WTC11 (cell line): Measurements from ENCODE around the gene TP63. TPM values are rescaled to one million over a fixed set of nuclear protein-coding genes. Genes with fewer than 3 reads are reported as not detected.

Experiments
- ATAC-seq: fragments of 200-7000 bp; cut with Tn5 transposase; 2 replicates; pipeline ENCODE4 v1.10.0; 2021; ENCODE audit warnings: mild to moderate bottlenecking, moderate library complexity
- CTCF ChIA-PET: fragments of 300-600 bp; sonication (Branson Sonifier 250); formaldehyde crosslinking; loops from one replicate; lab custom pipeline; 2021; ENCODE audit warnings: antibody characterized with exemption; lab: Charles Lee
- POLR2A ChIA-PET: fragments of 350-600 bp; sonication (Branson Sonifier 250); formaldehyde crosslinking; loops from one replicate; lab custom pipeline; 2021; ENCODE audit warnings: antibody characterized with exemption; lab: Charles Lee
- DNase-seq: peaks from one replicate; pipeline ENCODE4 v3.0.0; 2021; ENCODE audit warnings: low spot score
- H3K27ac Mint-ChIP-seq: 2 replicates; pipeline ENCODE4 v1.8.0; 2021; ENCODE audit warnings: mixed read lengths
- H3K27me3 Mint-ChIP-seq: 2 replicates; pipeline ENCODE4 v1.8.0; 2021; ENCODE audit warnings: low read depth, mild to moderate bottlenecking, moderate library complexity, mixed read lengths
- H3K36me3 Mint-ChIP-seq: 2 replicates; pipeline ENCODE4 v1.8.0; 2021; ENCODE audit warnings: mixed read lengths
- H3K4me1 Mint-ChIP-seq: 2 replicates; pipeline ENCODE4 v1.8.0; 2022; ENCODE audit warnings: mixed read lengths
- H3K4me3 Mint-ChIP-seq: 2 replicates; pipeline ENCODE4 v1.8.0; 2021; ENCODE audit warnings: mild to moderate bottlenecking, moderate library complexity, mixed read lengths
- H3K9me3 Mint-ChIP-seq: 2 replicates; pipeline ENCODE4 v1.8.0; 2021; ENCODE audit warnings: mixed read lengths
- GRHL2 ChIP-seq: fragments of 250-450 bp; sonication (Bioruptor Pico); IDR thresholded peaks from 2 replicates; pipeline ENCODE4 v1.8.0; 2022; ENCODE audit warnings: mild to moderate bottlenecking, moderate library complexity; ENCODE audit not compliant: insufficient replicate concordance, severe bottlenecking
- GTF2I ChIP-seq: fragments of 250-450 bp; sonication (Bioruptor Pico); conservative IDR thresholded peaks from 2 replicates; pipeline ENCODE4 v1.4.0; 2021; ENCODE audit warnings: mild to moderate bottlenecking
- HMGA2 ChIP-seq: fragments of 250-450 bp; sonication (Bioruptor Pico); IDR thresholded peaks from 2 replicates; pipeline ENCODE4 v1.4.0; 2021; ENCODE audit warnings: mild to moderate bottlenecking, moderate library complexity
- NFATC4 ChIP-seq: fragments of 250-450 bp; sonication (Bioruptor Pico); IDR thresholded peaks from 2 replicates; pipeline ENCODE4 v1.9.0; 2021; ENCODE audit warnings: mild to moderate bottlenecking
- PRRX2 ChIP-seq: fragments of 250-450 bp; sonication (Bioruptor Pico); IDR thresholded peaks from 2 replicates; pipeline ENCODE4 v1.8.0; 2021; ENCODE audit warnings: mild to moderate bottlenecking
- TEAD1 ChIP-seq: sonication (generic); formaldehyde crosslinking; IDR thresholded peaks from 2 replicates; pipeline ENCODE4 v1.8.0; 2022; ENCODE audit warnings: mild to moderate bottlenecking, missing genetic modification reagents
- ZBTB21 ChIP-seq: sonication (generic); formaldehyde crosslinking; IDR thresholded peaks from 2 replicates; pipeline ENCODE4 v1.8.1; 2023; ENCODE audit warnings: mild to moderate bottlenecking, missing genetic modification reagents, borderline replicate concordance
- ZNF671 ChIP-seq: fragments of 250-450 bp; sonication (Bioruptor Pico); IDR thresholded peaks from 2 replicates; pipeline ENCODE4 v1.8.0; 2021; ENCODE audit warnings: mild to moderate bottlenecking
- total RNA-seq: library from RNA; stranded (reverse); gene quantifications from 3 replicates; pipeline ENCODE4 v1.2.3, GENCODE V29; 2021
- TF ChIP-seq, protein P1 (sequence below): sonication (generic); formaldehyde crosslinking; IDR thresholded peaks from 2 replicates; pipeline ENCODE4 v1.8.0; 2022; ENCODE audit warnings: mild to moderate bottlenecking, missing genetic modification reagents
- TF ChIP-seq, protein P2 (sequence below): fragments of 250-450 bp; sonication (Bioruptor Pico); IDR thresholded peaks from 2 replicates; pipeline ENCODE4 v2.1.2; 2022; ENCODE audit warnings: mild to moderate bottlenecking, moderate library complexity
- TF ChIP-seq, protein P3 (sequence below): sonication (generic); formaldehyde crosslinking; IDR thresholded peaks from 2 replicates; pipeline ENCODE4 v1.8.1; 2023; ENCODE audit warnings: mild to moderate bottlenecking, missing genetic modification reagents
- TF ChIP-seq, protein P4 (sequence below): sonication (generic); formaldehyde crosslinking; IDR thresholded peaks from 2 replicates; pipeline ENCODE4 v1.8.0; 2023; ENCODE audit warnings: mild to moderate bottlenecking, missing genetic modification reagents
- TF ChIP-seq, protein P5 (sequence below): sonication (generic); formaldehyde crosslinking; IDR thresholded peaks from 2 replicates; pipeline ENCODE4 v1.8.1; 2022; ENCODE audit warnings: low read depth, mild to moderate bottlenecking, moderate library complexity, missing genetic modification reagents, borderline replicate concordance
- TF ChIP-seq, protein P6 (sequence below): fragments of 250-450 bp; sonication (Bioruptor Pico); conservative IDR thresholded peaks from 2 replicates; pipeline ENCODE4 v1.9.0; 2021; ENCODE audit warnings: mild to moderate bottlenecking
- TF ChIP-seq, protein P7 (sequence below): sonication (generic); formaldehyde crosslinking; IDR thresholded peaks from 2 replicates; pipeline ENCODE4 v1.8.1; 2023; ENCODE audit warnings: mild to moderate bottlenecking, moderate library complexity, missing genetic modification reagents

TP63 gene
- total RNA-seq, 1 experiment from 2014 or later: 0.09 TPM

DNA sequence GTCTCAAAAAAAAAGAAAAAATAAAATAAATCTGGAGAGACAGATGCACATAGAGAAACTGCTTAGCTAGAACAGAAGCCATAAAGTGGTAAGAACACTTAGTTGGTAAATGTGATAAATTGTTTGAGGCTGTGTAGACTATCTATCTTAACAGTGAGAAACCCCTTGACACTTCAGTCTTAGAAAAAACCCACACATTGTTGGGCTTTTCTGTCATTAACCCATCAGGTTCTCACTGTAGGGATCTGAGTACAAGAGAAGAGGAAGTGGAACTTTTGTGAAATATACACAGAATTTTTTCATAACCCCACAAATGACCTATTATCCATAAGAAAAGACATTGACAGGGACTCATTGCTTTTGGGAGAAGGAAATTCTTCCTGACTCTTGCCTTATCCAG lies 24.4 kb downstream of the TP63 start (continued):
- TF ChIP-seq, protein P1, sequence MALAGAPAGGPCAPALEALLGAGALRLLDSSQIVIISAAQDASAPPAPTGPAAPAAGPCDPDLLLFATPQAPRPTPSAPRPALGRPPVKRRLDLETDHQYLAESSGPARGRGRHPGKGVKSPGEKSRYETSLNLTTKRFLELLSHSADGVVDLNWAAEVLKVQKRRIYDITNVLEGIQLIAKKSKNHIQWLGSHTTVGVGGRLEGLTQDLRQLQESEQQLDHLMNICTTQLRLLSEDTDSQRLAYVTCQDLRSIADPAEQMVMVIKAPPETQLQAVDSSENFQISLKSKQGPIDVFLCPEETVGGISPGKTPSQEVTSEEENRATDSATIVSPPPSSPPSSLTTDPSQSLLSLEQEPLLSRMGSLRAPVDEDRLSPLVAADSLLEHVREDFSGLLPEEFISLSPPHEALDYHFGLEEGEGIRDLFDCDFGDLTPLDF (CRISPR knock-in tag): no peak
- TF ChIP-seq, protein P2, sequence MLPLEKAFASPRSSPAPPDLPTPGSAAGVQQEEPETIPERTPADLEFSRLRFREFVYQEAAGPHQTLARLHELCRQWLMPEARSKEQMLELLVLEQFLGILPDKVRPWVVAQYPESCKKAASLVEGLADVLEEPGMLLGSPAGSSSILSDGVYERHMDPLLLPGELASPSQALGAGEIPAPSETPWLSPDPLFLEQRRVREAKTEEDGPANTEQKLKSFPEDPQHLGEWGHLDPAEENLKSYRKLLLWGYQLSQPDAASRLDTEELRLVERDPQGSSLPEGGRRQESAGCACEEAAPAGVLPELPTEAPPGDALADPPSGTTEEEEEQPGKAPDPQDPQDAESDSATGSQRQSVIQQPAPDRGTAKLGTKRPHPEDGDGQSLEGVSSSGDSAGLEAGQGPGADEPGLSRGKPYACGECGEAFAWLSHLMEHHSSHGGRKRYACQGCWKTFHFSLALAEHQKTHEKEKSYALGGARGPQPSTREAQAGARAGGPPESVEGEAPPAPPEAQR (CRISPR knock-in tag): no peak
- TF ChIP-seq, protein P3, sequence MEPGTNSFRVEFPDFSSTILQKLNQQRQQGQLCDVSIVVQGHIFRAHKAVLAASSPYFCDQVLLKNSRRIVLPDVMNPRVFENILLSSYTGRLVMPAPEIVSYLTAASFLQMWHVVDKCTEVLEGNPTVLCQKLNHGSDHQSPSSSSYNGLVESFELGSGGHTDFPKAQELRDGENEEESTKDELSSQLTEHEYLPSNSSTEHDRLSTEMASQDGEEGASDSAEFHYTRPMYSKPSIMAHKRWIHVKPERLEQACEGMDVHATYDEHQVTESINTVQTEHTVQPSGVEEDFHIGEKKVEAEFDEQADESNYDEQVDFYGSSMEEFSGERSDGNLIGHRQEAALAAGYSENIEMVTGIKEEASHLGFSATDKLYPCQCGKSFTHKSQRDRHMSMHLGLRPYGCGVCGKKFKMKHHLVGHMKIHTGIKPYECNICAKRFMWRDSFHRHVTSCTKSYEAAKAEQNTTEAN (CRISPR knock-in tag): no peak
- TF ChIP-seq, all 79 proteins: peak for 0

DNA sequence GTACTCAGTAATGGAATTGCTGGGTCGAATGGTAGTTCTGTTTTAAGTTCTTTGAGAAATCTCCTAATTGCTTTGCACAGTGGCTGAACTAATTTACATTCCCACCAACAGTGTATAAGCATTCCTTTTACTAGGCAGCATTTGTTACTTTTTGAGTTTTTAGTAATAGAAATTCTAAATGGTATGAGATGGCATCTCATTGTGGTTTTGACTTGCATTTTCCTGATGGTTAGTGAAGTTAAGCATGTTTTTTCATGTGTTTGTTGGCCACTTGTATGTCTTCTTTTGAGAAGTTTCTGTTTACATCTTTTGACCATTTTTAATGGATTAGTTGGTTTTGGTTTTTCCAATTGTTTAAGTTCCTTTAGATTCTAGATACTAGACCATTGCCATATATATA lies 28.4 kb downstream of the TP63 start:
- CTCF ChIA-PET: no interaction called here
- no peak overlapping the region for H3K27ac Mint-ChIP-seq
- H3K9me3 Mint-ChIP-seq: peaks cover 31% of the 10 kb centered on the region
- POLR2A ChIA-PET: no interaction called here
- ATAC-seq (no peak), DNase-seq (no peak)
- no peak for TF ChIP-seq ZNF671 (CRISPR knock-in tag)
- TF ChIP-seq HMGA2 (CRISPR knock-in tag): no peak
- no peak for TF ChIP-seq NFATC4 (CRISPR knock-in tag)
- TF ChIP-seq TEAD1 (CRISPR knock-in tag): no peak
- TF ChIP-seq GTF2I (CRISPR knock-in tag): no peak
- no peak for TF ChIP-seq GRHL2 (CRISPR knock-in tag)
- TF ChIP-seq PRRX2 (CRISPR knock-in tag): no peak
- TF ChIP-seq, protein P4, sequence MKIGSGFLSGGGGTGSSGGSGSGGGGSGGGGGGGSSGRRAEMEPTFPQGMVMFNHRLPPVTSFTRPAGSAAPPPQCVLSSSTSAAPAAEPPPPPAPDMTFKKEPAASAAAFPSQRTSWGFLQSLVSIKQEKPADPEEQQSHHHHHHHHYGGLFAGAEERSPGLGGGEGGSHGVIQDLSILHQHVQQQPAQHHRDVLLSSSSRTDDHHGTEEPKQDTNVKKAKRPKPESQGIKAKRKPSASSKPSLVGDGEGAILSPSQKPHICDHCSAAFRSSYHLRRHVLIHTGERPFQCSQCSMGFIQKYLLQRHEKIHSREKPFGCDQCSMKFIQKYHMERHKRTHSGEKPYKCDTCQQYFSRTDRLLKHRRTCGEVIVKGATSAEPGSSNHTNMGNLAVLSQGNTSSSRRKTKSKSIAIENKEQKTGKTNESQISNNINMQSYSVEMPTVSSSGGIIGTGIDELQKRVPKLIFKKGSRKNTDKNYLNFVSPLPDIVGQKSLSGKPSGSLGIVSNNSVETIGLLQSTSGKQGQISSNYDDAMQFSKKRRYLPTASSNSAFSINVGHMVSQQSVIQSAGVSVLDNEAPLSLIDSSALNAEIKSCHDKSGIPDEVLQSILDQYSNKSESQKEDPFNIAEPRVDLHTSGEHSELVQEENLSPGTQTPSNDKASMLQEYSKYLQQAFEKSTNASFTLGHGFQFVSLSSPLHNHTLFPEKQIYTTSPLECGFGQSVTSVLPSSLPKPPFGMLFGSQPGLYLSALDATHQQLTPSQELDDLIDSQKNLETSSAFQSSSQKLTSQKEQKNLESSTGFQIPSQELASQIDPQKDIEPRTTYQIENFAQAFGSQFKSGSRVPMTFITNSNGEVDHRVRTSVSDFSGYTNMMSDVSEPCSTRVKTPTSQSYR: no peak
- TF ChIP-seq, protein P5, sequence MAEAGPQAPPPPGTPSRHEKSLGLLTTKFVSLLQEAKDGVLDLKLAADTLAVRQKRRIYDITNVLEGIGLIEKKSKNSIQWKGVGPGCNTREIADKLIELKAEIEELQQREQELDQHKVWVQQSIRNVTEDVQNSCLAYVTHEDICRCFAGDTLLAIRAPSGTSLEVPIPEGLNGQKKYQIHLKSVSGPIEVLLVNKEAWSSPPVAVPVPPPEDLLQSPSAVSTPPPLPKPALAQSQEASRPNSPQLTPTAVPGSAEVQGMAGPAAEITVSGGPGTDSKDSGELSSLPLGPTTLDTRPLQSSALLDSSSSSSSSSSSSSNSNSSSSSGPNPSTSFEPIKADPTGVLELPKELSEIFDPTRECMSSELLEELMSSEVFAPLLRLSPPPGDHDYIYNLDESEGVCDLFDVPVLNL (CRISPR knock-in tag): no peak
- TF ChIP-seq, protein P6, sequence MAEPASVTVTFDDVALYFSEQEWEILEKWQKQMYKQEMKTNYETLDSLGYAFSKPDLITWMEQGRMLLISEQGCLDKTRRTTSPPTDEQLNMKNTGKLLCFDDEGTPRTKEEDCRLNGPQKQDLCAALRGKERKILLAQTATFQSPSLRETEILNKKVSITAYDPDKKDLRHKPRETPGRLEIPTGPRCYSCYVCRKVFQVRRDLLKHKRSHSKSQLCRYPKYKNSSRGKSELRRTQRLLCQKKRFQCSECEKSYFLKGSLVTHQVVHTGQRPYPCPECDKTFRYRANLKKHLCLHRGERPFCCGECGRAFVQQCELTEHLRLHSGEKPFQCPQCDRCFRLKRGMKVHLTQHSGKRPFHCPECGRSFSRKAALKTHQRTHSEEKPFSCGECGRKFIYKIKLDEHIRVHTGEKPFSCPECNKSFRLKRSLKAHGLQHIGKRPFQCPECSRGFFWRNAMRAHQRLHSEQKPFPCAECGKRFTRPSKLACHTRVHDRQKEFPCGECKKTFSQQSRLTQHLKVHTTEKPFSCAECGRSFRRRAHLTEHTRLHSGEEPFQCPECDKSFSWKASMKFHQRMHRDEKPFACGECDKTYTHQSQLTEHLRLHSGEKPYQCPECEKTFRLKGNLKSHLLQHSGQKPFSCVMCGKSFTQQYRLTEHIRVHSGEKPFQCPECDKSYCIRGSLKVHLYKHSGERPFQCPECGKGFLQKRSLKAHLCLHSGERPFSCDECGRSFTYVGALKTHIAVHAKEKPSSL (CRISPR knock-in tag): no peak
- TF ChIP-seq, protein P7, sequence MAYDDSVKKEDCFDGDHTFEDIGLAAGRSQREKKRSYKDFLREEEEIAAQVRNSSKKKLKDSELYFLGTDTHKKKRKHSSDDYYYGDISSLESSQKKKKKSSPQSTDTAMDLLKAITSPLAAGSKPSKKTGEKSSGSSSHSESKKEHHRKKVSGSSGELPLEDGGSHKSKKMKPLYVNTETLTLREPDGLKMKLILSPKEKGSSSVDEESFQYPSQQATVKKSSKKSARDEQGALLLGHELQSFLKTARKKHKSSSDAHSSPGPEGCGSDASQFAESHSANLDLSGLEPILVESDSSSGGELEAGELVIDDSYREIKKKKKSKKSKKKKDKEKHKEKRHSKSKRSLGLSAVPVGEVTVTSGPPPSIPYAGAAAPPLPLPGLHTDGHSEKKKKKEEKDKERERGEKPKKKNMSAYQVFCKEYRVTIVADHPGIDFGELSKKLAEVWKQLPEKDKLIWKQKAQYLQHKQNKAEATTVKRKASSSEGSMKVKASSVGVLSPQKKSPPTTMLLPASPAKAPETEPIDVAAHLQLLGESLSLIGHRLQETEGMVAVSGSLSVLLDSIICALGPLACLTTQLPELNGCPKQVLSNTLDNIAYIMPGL (CRISPR knock-in tag): no peak
- no peak for TF ChIP-seq ZBTB21 (CRISPR knock-in tag)
- no peak overlapping the region for H3K4me3 Mint-ChIP-seq
- H3K4me1 Mint-ChIP-seq: peaks cover 6% of the 10 kb centered on the region; the same call in 1 of the 2 replicates
- H3K27me3 Mint-ChIP-seq: no peaks in the 10 kb centered on the region
- H3K36me3 Mint-ChIP-seq: peaks cover 9% of the 10 kb centered on the region
